ENCODE results near the gene INO80B. TPM values are rescaled to one million over a fixed set of nuclear protein-coding genes. Genes with fewer than 3 reads are reported as not detected.

The INO80B gene
- polyA plus RNA-seq, 2 of the 4 experiments (the other 2 are of a cell fraction) = 19.9 to 74.6 TPM

DNA sequence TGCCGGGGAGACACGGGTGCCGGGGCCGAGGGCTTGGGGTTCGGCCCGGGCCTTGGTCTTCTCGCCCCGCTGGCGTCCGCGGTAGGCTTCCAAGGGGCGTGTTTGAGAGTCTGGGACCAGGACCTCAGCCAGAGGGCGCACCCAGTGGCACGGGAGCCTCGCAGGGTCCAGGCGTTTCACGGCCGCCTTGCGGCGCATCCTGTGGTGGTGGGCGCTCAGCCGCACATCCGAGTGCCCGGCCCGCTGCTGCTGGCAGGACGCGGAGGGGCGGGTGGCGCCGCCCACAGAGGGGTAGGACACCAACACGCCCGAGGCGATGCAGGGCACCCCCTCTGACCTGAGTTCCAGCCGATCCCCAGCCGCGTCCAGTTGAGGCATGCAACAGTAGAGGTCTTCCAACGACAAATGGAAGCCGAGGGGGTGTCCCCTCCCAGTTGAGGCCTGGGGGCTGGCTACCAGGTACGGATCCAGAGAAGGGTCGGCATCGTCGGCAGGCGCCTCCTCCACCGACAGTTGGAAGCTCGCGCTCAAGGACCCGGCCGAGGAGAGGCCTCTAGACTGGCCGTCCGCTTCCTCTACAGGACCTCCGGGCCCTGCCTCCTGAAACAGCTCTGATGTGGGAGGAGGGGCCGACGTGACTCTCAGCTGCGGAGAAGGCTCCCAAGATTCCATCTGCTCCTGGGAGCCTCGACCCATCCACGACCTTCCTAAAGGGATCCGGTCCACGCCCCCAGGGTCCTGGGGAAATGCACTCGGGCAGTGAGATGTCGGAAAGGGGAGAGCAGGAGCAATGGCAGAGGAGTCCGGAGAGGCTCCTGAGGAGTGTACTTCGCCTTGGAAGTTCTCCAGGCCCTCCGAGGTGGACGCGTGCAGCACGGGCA, 39.8 kb upstream of the INO80B start:
- H3K27ac ChIP-seq = no peak overlapping the region
- WGBS (ENCODE audit: missing lambda C conversion rate) = 85% methylated on average over 64 of the region's 66 CpGs
- ATAC-seq (no peak), DNase-seq (ENCODE audit: low read depth in 1 of 2, low spot score in 1 of 2) (no peak), FAIRE-seq (no peak)
- no peak overlapping the region for H3K4me2 ChIP-seq
- H3K4me1 ChIP-seq = no peaks in the 10 kb centered on the region; the same call in 2 of the 3 replicates
- no peak overlapping the region for H3K4me3 ChIP-seq
- CTCF ChIA-PET = interaction anchor here (0.6 to 3.0 kb wide), 2 partner anchors 23 to 1459 kb away, joined by 3 to 16 read pairs; no protein-coding TSS in a partner anchor
- POLR2A ChIA-PET = no interaction called here
- no peaks in the 10 kb centered on the region for H3K9me3 ChIP-seq
- TF ChIP-seq, protein P1, sequence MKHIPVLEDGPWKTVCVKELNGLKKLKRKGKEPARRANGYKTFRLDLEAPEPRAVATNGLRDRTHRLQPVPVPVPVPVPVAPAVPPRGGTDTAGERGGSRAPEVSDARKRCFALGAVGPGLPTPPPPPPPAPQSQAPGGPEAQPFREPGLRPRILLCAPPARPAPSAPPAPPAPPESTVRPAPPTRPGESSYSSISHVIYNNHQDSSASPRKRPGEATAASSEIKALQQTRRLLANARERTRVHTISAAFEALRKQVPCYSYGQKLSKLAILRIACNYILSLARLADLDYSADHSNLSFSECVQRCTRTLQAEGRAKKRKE (CRISPR knock-in tag; IDR thresholded peaks at IDR 0.05; ENCODE audit: low read depth) = no peak
- no peak for TF ChIP-seq SMC3 (IDR thresholded peaks at IDR 0.05)
- TF ChIP-seq BHLHE40 (IDR thresholded peaks at IDR 0.05; ENCODE audit: low read depth, low read length) = no peak
- TF ChIP-seq KDM1A (IDR thresholded peaks at IDR 0.05; ENCODE audit: low read depth) = no peak
- TF ChIP-seq ZNF302 (CRISPR knock-in tag; IDR thresholded peaks at IDR 0.05) = no peak
- TF ChIP-seq ESRRA (IDR thresholded peaks at IDR 0.05; ENCODE audit: borderline replicate concordance, low read length) = no peak

DNA sequence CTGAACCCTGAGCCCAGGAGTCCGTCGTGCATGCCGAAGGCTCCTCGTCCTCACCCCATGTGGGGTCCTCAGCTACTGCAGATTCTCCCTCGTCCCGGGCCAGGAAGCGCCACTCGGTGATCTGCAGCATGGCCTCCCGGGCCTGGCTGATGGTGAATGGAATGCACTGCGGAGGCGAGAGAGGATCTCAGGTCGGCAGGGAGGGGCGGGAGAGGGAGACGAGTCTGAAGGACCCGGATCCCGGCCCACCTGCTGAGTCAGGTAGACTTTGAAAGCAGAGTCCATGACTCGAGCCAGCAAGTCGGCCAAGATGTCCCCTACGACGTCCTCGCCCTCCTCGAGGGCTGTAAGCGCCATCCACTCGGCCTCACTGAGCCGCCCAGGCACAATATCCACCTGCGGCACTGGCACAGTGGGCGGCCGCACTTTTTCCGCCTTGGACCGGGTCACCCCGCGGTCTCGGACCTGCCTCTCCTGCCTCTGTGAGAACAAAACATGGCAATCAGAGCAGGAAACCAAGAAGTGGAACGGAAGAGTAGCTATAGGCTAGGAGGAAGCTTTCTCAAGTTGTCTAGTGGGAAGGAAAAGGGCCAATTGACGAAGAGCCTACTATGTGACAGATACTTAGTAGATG, 39.0 kb upstream of the INO80B start:
- CTCF ChIA-PET = interaction anchor here (0.6 to 1.5 kb wide), 3 partner anchors 24 to 1458 kb away, joined by 3 read pairs; no protein-coding TSS in a partner anchor
- ATAC-seq = no peak

DNA sequence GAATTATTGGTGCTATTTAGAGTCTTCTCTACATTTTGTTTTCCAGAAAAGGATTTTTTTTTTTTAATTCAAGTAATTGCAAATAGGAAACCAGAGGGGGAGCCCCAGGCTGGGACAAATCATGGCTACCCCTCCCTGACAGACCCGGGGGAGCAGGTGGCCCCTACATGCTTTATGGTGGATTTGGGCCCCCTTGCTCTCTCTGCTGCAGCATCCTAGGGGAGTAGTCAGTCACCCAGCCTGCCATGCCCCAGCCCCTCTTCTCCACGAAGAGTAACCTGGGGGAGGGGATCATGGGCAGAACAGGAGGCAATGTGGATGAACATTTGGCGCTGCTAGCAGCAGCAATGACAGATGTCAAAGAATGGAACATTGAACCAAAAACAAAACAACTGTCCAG, 38.1 kb upstream of the INO80B start:
- DNase-seq (ENCODE audit: low read depth in 1 of 2, low spot score in 1 of 2) (no peak), FAIRE-seq (no peak), ATAC-seq (no peak)
- H3K27ac ChIP-seq = no peak overlapping the region
- ChIA-PET CTCF (interaction anchor here (0.7 to 1.5 kb wide), 3 partner anchors 25 to 170 kb away, joined by 3 read pairs; no protein-coding TSS in a partner anchor), POLR2A (no interaction called here)
- peaks cover 6% of the 10 kb centered on the region; the same call in 1 of the 3 replicates for H3K4me1 ChIP-seq
- TF ChIP-seq CEBPB (IDR thresholded peaks at IDR 0.05) (no peak), RAD21 (conservative IDR thresholded peaks at IDR 0.05 in 1 of 2, IDR thresholded peaks at IDR 0.05 in 1 of 2) (peak in 1 of 2 experiments; percentile 21; a peak in 1 of 5 replicates)
- H3K4me3 ChIP-seq = no peak overlapping the region
- no peaks in the 10 kb centered on the region for H3K9me3 ChIP-seq
- 54% methylated on average over 3 of the region's 3 CpGs for WGBS (ENCODE audit: missing lambda C conversion rate)
- no peak overlapping the region for H3K4me2 ChIP-seq

More for the DNA sequence above, 39.0 kb upstream of the INO80B start:
- POLR2A ChIA-PET = no interaction called here
- 80% methylated on average over 35 of the region's 35 CpGs for WGBS (ENCODE audit: missing lambda C conversion rate)
- FAIRE-seq = no peak
- H3K4me3 ChIP-seq = no peak overlapping the region
- no peaks in the 10 kb centered on the region for H3K9me3 ChIP-seq
- DNase-seq (ENCODE audit: low read depth in 1 of 2, low spot score in 1 of 2) = no peak
- no peak overlapping the region for H3K27ac ChIP-seq
- H3K4me2 ChIP-seq = no peak overlapping the region
- H3K4me1 ChIP-seq = peaks cover 6% of the 10 kb centered on the region; the same call in 1 of the 3 replicates
- no peak for TF ChIP-seq HOXB13 (CRISPR knock-in tag; IDR thresholded peaks at IDR 0.05; ENCODE audit: low read depth)
- TF ChIP-seq, protein P2, sequence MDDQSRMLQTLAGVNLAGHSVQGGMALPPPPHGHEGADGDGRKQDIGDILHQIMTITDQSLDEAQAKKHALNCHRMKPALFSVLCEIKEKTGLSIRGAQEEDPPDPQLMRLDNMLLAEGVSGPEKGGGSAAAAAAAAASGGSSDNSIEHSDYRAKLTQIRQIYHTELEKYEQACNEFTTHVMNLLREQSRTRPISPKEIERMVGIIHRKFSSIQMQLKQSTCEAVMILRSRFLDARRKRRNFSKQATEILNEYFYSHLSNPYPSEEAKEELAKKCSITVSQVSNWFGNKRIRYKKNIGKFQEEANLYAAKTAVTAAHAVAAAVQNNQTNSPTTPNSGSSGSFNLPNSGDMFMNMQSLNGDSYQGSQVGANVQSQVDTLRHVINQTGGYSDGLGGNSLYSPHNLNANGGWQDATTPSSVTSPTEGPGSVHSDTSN (IDR thresholded peaks at IDR 0.05) = no peak
- TF ChIP-seq CEBPB (IDR thresholded peaks at IDR 0.05) = no peak
- TF ChIP-seq HOXA7 (CRISPR knock-in tag; IDR thresholded peaks at IDR 0.05) = no peak
- TF ChIP-seq, protein P3, sequence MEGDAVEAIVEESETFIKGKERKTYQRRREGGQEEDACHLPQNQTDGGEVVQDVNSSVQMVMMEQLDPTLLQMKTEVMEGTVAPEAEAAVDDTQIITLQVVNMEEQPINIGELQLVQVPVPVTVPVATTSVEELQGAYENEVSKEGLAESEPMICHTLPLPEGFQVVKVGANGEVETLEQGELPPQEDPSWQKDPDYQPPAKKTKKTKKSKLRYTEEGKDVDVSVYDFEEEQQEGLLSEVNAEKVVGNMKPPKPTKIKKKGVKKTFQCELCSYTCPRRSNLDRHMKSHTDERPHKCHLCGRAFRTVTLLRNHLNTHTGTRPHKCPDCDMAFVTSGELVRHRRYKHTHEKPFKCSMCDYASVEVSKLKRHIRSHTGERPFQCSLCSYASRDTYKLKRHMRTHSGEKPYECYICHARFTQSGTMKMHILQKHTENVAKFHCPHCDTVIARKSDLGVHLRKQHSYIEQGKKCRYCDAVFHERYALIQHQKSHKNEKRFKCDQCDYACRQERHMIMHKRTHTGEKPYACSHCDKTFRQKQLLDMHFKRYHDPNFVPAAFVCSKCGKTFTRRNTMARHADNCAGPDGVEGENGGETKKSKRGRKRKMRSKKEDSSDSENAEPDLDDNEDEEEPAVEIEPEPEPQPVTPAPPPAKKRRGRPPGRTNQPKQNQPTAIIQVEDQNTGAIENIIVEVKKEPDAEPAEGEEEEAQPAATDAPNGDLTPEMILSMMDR (IDR thresholded peaks at IDR 0.05) = no peak
- TF ChIP-seq HEYL (CRISPR knock-in tag; IDR thresholded peaks at IDR 0.05) = no peak
